NCI-H1930 (cell line): Measurements from ENCODE around the gene PPP3R1.
"Not testable (repeated sequence)": the region's sequence is repeated elsewhere in the genome, so short reads cannot be mapped to it uniquely, and the experiment has no call there.

Experiments used
- DNase-seq, 2 experiments: peaks; one replicate each; lab custom pipeline; 2025; lab: John Stamatoyannopoulos, UW

PPP3R1 gene

GRCh38 chr2:68188831-68189230, 63.5 kb downstream of the PPP3R1 start:
- no peak for DNase-seq

- no peak for DNase-seq
These were observed 65.0 kb downstream of the PPP3R1 start for GRCh38 chr2:68187329-68187728.

- DNase-seq: peak in 1 of 2 experiments; percentile 12
These were observed 66.7 kb downstream of the PPP3R1 start for GRCh38 chr2:68185541-68186164.

GRCh38 chr2:68182902-68183301, 69.4 kb downstream of the PPP3R1 start:
- no peak for DNase-seq

- DNase-seq: no peak
These were observed 73.2 kb downstream of the PPP3R1 start for GRCh38 chr2:68178954-68179627.

GRCh38 chr2:68178432-68178831, 73.9 kb downstream of the PPP3R1 start:
- DNase-seq: no peak

GRCh38 chr2:68177541-68177940, 74.8 kb downstream of the PPP3R1 start:
- DNase-seq: no peak

GRCh38 chr2:68176657-68177056, 75.7 kb downstream of the PPP3R1 start:
- no peak for DNase-seq

GRCh38 chr2:68175210-68175609, 77.1 kb downstream of the PPP3R1 start:
- not testable (repeated sequence) for DNase-seq

GRCh38 chr2:68172990-68173700, 79.2 kb downstream of the PPP3R1 start:
- no peak for DNase-seq

GRCh38 chr2:68172521-68172920, 79.8 kb downstream of the PPP3R1 start:
- no peak for DNase-seq

- no peak for DNase-seq
These were observed 80.6 kb downstream of the PPP3R1 start for GRCh38 chr2:68171684-68172083.

GRCh38 chr2:68171146-68171545, 81.2 kb downstream of the PPP3R1 start:
- no peak for DNase-seq

- no peak for DNase-seq
These were observed 83.0 kb downstream of the PPP3R1 start for GRCh38 chr2:68169308-68169707.

GRCh38 chr2:68167186-68167585, 85.1 kb downstream of the PPP3R1 start:
- DNase-seq: no peak

GRCh38 chr2:68163641-68164040, 88.7 kb downstream of the PPP3R1 start:
- DNase-seq: no peak

- DNase-seq: no peak
These were observed 94.2 kb downstream of the PPP3R1 start for GRCh38 chr2:68158134-68158447.

GRCh38 chr2:68157402-68158133, 94.8 kb downstream of the PPP3R1 start, which contains the start of gene PNO1:
PNO1 (plus strand) TSS chr2:68157888; CDS start chr2:68157935, 47 bp downstream.
- peak; percentile 89 to 93 for DNase-seq

GRCh38 chr2:68157002-68157401, 95.3 kb downstream of the PPP3R1 start:
- DNase-seq: no peak

- no peak for DNase-seq
These were observed 95.9 kb downstream of the PPP3R1 start for GRCh38 chr2:68156419-68156818.

GRCh38 chr2:68155618-68156017, 96.7 kb downstream of the PPP3R1 start:
- no peak for DNase-seq

GRCh38 chr2:68152681-68153347, 99.5 kb downstream of the PPP3R1 start:
- no peak for DNase-seq
